ENCODE data around the gene KLHL21.
"Not testable (repeated sequence)": the region's sequence is repeated elsewhere in the genome, so short reads cannot be mapped to it uniquely, and the experiment has no call there.

KLHL21 gene

DNA sequence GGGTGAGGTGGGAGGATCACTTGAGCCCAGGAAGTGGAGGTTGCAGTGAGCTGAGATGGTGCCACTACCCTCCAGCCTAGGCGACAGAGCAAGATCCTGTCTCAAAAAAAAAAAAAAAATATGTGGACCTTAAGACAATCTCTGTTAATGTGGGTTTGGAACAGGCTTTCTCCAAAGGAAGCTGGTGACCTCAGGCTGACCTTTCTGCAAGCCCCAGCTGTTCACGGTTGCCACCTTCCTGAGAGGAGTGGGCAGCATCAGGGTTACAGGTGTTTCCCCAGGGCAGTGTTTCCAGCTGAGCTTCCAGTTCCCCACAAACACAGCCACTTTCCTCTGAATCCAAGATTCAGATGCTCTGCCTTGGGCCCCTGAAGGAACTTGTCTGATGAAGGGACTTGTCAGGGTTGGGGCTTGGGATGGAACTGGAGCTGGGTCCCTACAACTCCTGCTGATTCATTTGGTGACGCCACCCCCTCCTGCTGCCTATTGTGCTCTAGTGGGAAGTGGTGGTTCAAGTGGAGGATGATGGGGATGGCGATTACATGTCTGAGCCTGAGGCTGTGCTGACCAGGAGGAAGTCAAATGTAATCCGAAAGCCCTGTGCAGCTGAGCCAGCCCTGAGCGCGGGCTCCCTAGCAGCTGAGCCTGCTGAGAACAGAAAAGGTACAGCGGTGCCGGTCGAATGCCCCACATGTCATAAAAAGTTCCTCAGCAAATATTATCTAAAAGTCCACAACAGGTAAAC is 20.9 kb downstream of the KLHL21 start:
- DNase-seq: no peak

DNA sequence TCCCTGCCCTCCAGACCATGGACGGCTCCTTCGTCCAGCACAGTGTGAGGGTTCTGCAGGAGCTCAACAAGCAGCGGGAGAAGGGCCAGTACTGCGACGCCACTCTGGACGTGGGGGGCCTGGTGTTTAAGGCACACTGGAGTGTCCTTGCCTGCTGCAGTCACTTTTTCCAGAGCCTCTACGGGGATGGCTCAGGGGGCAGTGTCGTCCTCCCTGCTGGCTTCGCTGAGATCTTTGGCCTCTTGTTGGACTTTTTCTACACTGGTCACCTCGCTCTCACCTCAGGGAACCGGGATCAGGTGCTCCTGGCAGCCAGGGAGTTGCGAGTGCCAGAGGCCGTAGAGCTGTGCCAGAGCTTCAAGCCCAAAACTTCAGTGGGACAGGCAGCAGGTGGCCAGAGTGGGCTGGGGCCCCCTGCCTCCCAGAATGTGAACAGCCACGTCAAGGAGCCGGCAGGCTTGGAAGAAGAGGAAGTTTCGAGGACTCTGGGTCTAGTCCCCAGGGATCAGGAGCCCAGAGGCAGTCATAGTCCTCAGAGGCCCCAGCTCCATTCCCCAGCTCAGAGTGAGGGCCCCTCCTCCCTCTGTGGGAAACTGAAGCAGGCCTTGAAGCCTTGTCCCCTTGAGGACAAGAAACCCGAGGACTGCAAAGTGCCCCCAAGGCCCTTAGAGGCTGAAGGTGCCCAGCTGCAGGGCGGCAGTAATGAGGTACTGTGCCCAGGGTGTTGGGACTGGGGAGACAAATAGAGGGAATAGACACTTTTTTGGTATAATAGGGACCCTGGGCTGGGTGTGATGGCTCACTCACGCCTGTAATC is 21.9 kb downstream of the KLHL21 start:
- DNase-seq: no peak

DNA sequence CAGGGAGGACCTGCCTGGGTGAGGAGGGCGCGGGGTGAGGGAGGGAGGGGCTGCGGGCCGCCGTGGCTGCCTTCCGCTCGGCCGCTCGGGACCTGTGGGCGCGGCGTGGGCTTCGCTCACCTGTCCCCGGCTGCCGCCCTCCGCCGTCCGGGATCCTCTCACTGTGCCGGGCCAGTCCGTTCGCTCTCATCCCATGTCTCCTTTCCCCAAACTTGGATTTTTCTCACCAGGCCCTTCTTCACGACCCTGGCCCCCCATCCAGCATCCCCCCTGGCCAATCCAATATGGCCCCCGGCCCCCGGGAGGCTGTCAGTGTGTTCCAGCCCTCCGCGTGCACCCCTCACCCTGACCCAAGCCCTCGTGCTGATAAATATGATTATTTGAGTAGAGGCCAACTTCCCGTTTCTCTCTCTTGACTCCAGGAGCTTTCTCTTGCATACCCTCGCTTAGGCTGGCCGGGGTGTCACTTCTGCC is 22.5 kb downstream of the KLHL21 start:
- DNase-seq: no peak

DNA sequence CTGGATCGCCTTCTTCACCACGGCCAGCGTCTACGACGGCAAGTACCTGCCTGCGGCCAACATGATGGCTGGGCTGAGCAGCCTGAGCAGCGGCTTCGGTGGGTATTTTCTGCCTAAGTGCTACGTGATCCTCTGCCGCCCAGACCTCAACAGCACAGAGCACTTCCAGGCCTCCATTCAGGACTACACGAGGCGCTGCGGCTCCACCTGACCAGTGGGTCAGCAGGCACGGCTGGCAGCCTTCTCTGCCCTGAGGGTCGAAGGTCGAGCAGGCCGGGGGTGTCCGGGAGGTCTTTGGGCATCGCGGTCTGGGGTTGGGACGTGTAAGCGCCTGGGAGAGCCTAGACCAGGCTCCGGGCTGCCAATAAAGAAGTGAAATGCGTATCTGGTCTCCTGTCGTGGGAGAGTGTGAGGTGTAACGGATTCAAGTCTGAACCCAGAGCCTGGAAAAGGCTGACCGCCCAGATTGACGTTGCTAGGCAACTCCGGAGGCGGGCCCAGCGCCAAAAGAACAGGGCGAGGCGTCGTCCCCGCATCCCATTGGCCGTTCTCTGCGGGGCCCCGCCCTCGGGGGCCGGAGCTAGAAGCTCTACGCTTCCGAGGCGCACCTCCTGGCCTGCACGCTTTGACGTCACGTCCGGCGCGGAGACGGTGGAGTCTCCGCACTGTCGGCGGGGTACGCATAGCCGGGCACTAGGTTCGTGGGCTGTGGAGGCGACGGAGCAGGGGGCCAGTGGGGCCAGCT is 23.1 kb downstream of the KLHL21 start, which contains the start of gene ZBTB48:
TSS of gene ZBTB48 (plus strand) at position 621 of the 745 bp plus-strand sequence. CDS start 616 bp downstream, outside the sequence.
- DNase-seq: peak; percentile 86 to 95 (median 90)

DNA sequence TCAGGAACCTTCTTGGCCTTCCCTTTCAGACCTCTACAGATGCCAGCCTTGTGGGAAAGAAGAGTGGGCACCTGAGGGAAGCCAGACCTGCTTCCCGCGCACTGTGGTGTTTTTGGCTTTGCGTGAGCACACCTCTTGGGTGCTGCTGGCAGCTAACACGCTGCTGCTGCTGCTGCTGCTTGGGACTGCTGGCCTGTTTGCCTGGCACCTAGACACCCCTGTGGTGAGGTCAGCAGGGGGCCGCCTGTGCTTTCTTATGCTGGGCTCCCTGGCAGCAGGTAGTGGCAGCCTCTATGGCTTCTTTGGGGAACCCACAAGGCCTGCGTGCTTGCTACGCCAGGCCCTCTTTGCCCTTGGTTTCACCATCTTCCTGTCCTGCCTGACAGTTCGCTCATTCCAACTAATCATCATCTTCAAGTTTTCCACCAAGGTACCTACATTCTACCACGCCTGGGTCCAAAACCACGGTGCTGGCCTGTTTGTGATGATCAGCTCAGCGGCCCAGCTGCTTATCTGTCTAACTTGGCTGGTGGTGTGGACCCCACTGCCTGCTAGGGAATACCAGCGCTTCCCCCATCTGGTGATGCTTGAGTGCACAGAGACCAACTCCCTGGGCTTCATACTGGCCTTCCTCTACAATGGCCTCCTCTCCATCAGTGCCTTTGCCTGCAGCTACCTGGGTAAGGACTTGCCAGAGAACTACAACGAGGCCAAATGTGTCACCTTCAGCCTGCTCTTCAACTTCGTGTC is 23.9 kb downstream of the KLHL21 start:
- no peak for DNase-seq

DNA sequence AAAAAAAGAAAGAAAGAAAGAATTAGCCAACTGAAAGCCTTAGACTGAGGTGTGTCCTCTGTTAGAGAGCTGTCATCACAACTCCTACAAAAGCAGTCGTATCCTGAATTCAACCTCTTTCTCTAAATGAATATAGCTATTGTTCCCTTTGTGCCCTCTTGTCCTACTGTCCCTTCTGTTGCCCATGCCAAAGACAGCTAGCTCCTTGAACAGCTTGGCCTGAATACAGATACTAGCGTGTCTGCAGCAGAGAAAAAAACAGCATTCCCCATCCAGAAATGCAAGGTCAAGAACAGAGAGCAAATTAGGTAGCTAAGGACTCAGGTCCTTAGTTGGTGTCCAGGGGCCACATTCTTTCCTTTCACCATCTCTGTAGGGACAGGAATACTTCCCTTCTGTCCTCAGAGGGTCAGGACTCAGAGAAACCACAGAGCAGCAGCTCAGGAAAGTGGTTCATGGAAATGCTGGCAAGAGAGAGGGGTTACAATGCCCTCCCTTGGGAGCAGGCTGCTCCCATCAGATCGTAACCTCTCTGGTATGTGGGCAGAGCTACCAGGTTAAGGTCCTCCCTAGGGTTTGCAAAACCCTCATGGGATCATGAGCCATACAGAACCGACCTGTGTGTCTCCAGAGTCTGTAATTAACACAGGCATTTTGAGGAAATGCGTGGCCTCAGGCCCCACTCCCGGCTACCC is 24.7 kb downstream of the KLHL21 start:
- no peak for DNase-seq

DNA sequence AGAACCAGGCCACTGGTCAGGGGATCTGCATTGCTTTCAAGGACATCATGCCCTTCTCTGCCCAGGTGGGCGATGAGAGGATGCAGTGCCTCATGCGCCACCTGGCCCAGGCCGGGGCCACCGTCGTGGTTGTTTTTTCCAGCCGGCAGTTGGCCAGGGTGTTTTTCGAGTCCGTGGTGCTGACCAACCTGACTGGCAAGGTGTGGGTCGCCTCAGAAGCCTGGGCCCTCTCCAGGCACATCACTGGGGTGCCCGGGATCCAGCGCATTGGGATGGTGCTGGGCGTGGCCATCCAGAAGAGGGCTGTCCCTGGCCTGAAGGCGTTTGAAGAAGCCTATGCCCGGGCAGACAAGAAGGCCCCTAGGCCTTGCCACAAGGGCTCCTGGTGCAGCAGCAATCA is 27.9 kb downstream of the KLHL21 start:
- DNase-seq: no peak

DNA sequence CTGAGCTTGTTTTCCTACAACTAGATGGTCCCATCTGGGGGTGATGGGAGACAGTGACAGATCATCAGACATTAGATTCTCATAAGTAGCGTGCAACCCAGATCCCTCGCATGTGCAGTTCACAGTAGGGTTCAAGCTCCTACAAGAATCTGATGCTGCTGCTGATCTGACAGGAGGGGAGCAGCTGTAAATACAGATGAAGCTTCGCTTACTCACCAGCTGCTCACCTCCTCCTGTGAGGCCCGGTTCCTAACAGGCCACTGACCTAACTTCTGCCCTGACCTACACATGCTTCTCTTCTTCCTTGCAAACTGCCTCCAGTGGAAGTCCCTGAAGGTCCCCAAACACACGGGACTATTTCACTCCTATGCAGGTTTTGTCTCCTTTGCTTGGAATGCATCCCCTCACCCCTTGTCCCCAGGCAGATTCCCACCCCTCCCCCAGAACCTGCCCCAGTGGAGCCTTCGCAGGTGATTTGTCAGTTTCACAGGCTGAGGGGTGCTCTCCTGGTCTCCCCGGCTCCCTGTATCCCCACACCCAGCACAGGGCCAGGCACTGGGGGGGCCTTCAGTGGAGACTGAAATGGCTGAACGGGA is 28.5 kb downstream of the KLHL21 start:
- no peak for DNase-seq

DNA sequence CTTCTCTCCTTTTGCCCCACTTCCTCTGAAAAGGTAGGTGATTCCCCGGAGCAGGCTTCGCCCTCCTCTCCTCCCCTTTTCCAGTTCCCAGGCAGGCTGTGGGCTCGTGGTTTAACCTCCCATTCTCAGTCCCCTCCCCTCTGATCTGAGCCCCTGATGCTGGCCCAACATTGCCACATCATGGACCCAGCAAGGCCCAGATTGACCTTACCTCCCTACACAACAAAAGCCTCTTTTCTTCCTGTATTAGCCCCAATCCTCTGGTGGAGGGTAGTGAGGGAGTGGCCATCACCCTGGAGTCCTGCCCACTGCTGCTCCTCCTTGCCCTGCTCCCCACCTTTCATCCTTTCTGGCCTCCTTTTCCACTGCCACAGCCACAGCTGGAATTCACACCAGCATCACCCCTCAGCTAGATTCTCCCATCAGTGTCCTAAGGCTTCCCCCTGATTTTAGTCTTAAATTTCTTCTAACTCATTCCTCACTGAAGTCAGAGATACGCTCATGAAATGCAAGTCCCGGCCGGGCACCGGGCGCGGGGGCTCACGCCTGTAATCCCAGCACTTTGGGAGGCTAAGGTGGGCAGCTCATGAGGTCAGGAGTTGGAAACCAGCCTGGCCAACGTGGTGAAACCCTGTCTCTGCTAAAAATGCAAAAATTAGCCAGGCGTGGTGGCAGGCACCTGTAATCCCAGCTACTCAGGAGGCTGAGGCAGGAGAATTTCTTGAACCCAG is 29.9 kb downstream of the KLHL21 start:
- DNase-seq: no peak

DNA sequence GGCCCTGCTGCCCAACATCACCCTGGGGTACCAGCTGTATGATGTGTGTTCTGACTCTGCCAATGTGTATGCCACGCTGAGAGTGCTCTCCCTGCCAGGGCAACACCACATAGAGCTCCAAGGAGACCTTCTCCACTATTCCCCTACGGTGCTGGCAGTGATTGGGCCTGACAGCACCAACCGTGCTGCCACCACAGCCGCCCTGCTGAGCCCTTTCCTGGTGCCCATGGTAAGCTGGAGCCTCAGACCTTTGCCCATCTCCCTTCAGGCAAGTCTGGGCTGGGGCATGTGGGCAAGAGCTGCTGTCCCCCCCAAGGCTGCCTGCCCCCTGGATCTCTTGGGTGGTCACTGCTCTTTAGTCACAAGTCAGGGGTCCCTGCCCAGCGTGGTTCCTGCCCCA is 31.7 kb downstream of the KLHL21 start:
- no peak for DNase-seq

DNA sequence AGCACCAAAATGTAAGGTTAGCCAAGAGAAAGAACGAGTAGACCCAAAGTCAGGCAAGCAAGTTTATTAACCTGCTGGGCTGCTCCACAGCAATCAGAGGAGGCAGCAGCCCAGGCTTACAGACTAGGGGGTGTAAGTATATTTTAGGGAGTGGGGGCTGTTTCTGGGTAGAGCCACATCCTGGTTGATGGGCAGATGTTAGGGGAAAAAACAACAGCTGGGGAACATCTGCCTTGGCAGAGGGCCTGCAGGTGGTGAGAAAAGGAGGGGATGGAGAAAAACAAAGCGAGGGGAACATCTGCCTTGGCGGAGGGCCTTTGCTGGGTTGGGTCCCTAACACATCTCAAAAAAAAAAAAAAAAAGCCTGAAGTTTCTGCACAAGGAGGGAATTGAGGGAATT is 32.6 kb downstream of the KLHL21 start:
- no peak for DNase-seq

DNA sequence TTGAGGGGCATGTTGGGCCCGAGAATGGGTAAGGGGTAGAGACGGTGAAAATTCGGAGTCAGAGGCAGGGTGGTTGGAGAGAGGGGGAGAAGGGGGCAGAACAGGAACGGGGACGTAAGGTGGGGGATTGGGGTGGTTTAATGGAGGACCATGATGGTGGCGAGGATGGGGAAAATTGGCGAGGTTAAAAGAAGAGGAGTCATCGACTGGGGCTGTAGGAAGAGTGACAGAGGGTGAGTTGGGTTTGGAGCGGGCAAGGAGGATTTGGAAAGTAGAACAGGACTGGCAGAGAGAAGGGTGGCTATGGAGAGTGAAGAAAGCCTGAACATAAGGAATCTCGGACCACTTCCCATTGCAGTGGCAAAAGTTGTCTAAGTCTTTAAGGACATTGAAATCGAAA is 33.6 kb downstream of the KLHL21 start:
- no peak for DNase-seq

DNA sequence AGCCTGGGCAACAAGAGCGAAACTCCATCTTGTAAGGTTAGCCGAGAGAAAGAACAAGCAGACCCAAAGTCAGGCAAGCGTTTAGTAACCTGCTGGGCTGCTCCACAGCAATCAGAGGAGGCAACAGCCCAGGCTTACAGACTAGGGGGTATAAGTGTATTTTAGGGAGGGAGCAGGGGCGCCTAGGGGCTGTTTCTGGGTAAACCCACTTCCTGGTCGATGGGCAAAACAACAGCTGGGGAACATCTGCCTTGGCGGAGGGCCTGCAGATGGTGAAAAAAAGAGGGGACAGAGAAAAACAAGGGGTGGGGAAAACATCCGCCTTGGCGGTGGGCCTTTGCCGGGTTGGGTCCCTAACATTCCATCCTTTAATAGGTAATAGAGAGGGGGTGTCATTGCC is 42.4 kb downstream of the KLHL21 start:
- no peak for DNase-seq

DNA sequence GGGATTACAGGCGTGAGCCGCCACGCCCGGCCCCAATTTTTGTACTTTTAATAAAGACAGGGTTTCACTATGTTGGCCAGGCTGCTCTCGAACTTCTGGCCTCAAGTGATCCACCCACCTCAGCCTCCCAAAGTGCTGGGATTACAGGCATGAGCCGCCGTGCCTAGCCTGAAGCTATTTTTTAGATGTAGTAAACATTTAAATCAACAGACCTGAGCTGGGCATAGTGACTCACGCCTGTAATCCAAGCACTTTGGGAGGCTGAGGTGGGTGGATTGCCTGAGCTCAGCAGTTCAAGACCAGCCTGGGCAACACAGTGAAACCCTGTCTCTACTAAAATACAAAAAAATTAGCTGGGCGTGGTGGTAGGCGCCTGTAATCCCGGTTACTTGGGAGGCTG is 43.5 kb downstream of the KLHL21 start:
- DNase-seq: not testable (repeated sequence)

DNA sequence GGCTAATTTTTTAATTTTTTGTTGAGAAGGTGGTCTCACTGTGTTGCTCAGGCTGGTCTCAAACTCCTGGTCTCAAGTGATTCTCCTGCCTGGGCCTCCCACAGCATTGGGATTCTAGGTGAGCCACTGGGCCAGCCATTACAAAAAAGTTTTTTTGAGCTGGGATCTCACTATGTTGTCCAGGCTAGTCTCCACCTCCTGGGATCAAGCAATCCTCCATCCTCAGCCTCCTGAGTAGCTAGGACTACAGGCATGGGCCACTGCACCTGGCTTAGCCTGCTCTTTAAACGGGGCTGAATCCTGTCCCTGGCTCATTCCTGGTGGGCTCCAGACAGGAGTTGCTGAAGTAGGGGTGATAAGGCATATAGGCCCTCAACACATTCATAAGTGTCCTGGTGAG is 45.1 kb downstream of the KLHL21 start:
- DNase-seq: no peak

DNA sequence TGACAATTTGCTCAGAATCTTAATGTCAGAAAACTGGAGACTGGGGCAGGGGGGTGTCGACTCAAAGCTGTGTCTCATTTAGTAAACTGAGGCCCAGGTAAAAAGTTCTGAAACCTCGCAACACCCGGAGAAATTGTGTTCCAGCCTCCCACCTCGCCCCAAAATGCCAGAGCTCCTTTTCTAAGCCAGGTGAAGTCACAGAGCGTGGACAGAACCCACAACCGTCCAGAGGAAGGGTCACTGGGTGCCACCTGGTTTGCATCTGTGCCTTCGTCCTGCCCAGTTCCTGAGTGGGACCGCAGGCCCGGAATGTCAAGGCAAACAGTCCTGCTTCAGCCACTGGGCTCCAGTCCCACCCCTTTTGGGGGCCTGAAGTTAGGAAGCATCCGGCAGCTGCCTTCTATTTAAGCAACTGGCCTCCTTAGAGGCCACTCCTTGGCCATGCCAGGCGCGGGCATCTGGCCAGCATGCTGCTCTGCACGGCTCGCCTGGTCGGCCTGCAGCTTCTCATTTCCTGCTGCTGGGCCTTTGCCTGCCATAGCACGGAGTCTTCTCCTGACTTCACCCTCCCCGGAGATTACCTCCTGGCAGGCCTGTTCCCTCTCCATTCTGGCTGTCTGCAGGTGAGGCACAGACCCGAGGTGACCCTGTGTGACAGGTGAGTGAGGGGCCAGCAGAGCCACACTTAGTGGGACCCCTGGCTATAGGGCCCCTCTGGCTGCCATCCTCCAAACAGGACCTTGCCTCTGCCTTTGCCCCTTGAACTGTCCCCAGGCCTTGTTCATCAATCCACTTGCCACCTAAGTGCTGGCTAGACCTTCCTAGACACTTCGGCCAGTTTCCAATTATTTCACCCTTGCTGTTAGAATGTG is 47.5 kb downstream of the KLHL21 start, which contains the start of gene TAS1R1:
TSS of gene TAS1R1 (plus strand) at position 401 of the 872 bp plus-strand sequence. CDS start at position 468, 67 bp downstream.
- DNase-seq: no peak

DNA sequence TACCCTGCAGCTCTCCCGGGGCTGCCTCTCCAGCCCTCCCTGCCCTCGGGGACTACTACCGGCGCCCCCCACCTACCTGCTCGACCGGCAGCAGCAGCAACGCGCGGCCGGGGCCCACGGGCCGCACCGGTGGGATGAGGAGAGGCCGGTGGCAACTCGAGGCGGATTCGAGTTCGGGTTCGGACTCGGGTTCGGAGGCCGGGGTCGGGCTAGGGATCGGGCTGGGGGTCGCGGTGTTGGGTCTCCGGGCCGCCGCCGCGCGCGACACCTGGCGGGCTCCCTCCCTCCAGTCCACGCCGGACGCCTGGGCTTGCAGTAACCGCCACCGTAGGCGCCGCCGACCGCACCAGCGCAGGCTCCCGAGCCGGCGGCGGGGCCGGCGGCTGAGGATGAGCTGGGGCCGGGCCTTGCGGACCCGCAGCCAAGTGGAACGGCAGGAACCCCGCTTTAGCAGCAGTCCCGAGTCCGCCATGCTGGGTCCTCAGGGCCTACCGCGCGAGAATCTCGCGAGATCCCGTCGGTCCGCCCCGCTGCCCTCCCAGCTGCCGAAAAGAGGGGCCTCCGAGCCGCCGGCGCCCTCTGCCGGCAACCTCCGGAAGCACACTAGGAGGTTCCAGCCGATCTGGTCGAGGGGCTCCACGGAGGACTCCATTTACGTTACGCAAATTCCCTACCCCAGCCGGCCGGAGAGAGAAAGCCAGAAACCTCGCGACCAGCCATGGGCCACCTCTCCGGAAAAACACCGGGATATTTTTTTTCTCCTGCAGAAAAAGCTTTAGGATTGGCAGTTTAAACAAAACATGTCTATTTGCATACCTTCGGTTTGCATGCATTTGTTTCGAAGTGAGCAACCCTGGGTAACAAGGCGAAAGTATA is 48.4 kb downstream of the KLHL21 start, which contains the start of gene NOL9:
TSS of gene NOL9 (minus strand) at position 483 of the 876 bp plus-strand sequence. CDS start at position 472, 11 bp downstream.
- DNase-seq: peak; percentile 89 to 93 (median 91)

DNA sequence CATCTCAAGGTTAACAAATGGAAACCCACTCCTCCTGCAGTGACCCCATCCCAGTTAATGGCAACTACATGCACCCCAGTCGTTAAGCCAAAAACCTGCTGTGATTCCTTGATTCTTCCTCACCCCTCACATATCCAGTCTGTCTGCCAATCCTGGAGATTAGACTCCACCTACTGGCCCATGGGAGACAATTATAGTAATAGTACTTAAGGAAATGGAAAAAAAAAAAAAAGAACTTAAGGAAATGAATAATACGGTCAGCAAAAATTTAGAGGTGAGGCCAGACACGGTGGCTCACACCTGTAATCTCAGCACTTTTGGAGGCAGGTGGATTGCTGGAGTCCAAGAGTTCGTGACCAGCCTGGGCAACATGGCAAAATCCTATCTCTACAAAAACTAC is 55.4 kb downstream of the KLHL21 start:
- DNase-seq: no peak

Measured in activated naive CD4-positive, alpha-beta T cell (primary cell).